Smooth muscle cell (in vitro differentiated cells): ENCODE data around the gene DIRAS3. TPM values are rescaled to one million over a fixed set of nuclear protein-coding genes. Genes with fewer than 3 reads are reported as not detected.
"Not testable (repeated sequence)": the region's sequence is repeated elsewhere in the genome, so short reads cannot be mapped to it uniquely, and the experiment has no call there.

Experiments used
- DNase-seq: peaks from one replicate; lab custom pipeline; 2025; ENCODE audit not compliant: unreplicated experiment; lab: John Stamatoyannopoulos, UW
- H2AFZ ChIP-seq: fragments of 200-600 bp; sonication (generic); 2 replicates; pipeline ENCODE4 v1.6.0; 2016; ENCODE audit warnings: antibody characterized with exemption, low read depth, mild to moderate bottlenecking
- H3F3A ChIP-seq: fragments of 200-600 bp; sonication (generic); 2 replicates; pipeline ENCODE4 v1.6.0; 2017; ENCODE audit warnings: antibody characterized with exemption, low read depth
- H3K27ac ChIP-seq: fragments of 200-600 bp; sonication (generic); 2 replicates; pipeline ENCODE4 v1.5.1; 2016; ENCODE audit warnings: low read depth, mild to moderate bottlenecking
- H3K27me3 ChIP-seq: fragments of 200-600 bp; sonication (generic); 2 replicates; pipeline ENCODE4 v1.6.1; 2016; ENCODE audit warnings: low read depth, mild to moderate bottlenecking
- H3K36me3 ChIP-seq: fragments of 200-600 bp; sonication (generic); 2 replicates; pipeline ENCODE4 v1.5.1; 2016; ENCODE audit warnings: low read depth
- H3K4me1 ChIP-seq: fragments of 200-600 bp; sonication (generic); 2 replicates; pipeline ENCODE4 v1.5.1; 2016; ENCODE audit warnings: low read depth
- H3K4me2 ChIP-seq: fragments of 200-600 bp; sonication (generic); 2 replicates; pipeline ENCODE4 v1.6.0; 2016; ENCODE audit warnings: mild to moderate bottlenecking
- H3K4me3 ChIP-seq: fragments of 200-600 bp; sonication (generic); 2 replicates; pipeline ENCODE4 v1.5.1; 2016; ENCODE audit warnings: mild to moderate bottlenecking
- H3K79me2 ChIP-seq: fragments of 200-600 bp; sonication (generic); 2 replicates; pipeline ENCODE4 v1.6.0; 2016; ENCODE audit warnings: low read depth, mild to moderate bottlenecking
- H3K9ac ChIP-seq: fragments of 200-600 bp; sonication (generic); 2 replicates; pipeline ENCODE4 v1.6.0; 2016; ENCODE audit warnings: low read depth
- H3K9me3 ChIP-seq: fragments of 200-600 bp; sonication (generic); replicated peaks from 2 replicates; pipeline ENCODE4 v1.5.1; 2016; ENCODE audit warnings: low read depth
- H4K20me1 ChIP-seq: fragments of 200-600 bp; sonication (generic); 2 replicates; pipeline ENCODE4 v1.6.0; 2016; ENCODE audit warnings: low read depth
- WGBS: methylation state at CpG from one replicate; pipeline ENCODE4 v1.1.7; 2016; ENCODE audit warnings: low lambda C conversion rate; 5-methylcytosine and 5-hydroxymethylcytosine counted together
- polyA plus RNA-seq: library from polyadenylated mRNA; unstranded; fragments of >200 nt; fragmentation: Nextera tagmentation; extraction: Ambion mirVana; gene quantifications from 2 replicates; pipeline ENCODE4 v1.2.1, GENCODE V29; 2016
- total RNA-seq: library from RNA; depleted of rRNA; stranded (reverse); fragments of >200 nt; gene quantifications from 2 replicates; pipeline ENCODE4 v1.2.3, GENCODE V29; 2014
- TF ChIP-seq, protein P1 (sequence below): fragments of 200-600 bp; sonication (generic); IDR thresholded peaks from 2 replicates; pipeline ENCODE4 v1.5.1; 2017; ENCODE audit warnings: borderline replicate concordance, mild to moderate bottlenecking, antibody characterized with exemption; ENCODE audit not compliant: insufficient read depth, poor library complexity, severe bottlenecking

The DIRAS3 gene
- total and polyA plus RNA-seq, 2 experiments from 2014 or later = 1.1 to 6.0 TPM

GRCh38 chr1:68074472-68074871 is 24.0 kb upstream of the DIRAS3 start:
- Histone ChIP-seq H3K9me3 (no peaks in the 10 kb centered on the region), H3K27me3 (no peaks in the 10 kb centered on the region), H3K36me3 (no peaks in the 10 kb centered on the region), H4K20me1 (no peaks in the 10 kb centered on the region), H3K27ac (no peak overlapping the region), H3K9ac (no peak overlapping the region), H3K4me1 (no peaks in the 10 kb centered on the region), H3K4me2 (no peak overlapping the region), H3F3A (no peaks in the 10 kb centered on the region), H2AFZ (no peak overlapping the region), H3K4me3 (no peak overlapping the region), H3K79me2 (no peaks in the 10 kb centered on the region)
- no peak for DNase-seq
- TF ChIP-seq, protein P1, sequence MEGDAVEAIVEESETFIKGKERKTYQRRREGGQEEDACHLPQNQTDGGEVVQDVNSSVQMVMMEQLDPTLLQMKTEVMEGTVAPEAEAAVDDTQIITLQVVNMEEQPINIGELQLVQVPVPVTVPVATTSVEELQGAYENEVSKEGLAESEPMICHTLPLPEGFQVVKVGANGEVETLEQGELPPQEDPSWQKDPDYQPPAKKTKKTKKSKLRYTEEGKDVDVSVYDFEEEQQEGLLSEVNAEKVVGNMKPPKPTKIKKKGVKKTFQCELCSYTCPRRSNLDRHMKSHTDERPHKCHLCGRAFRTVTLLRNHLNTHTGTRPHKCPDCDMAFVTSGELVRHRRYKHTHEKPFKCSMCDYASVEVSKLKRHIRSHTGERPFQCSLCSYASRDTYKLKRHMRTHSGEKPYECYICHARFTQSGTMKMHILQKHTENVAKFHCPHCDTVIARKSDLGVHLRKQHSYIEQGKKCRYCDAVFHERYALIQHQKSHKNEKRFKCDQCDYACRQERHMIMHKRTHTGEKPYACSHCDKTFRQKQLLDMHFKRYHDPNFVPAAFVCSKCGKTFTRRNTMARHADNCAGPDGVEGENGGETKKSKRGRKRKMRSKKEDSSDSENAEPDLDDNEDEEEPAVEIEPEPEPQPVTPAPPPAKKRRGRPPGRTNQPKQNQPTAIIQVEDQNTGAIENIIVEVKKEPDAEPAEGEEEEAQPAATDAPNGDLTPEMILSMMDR = no peak

DNA sequence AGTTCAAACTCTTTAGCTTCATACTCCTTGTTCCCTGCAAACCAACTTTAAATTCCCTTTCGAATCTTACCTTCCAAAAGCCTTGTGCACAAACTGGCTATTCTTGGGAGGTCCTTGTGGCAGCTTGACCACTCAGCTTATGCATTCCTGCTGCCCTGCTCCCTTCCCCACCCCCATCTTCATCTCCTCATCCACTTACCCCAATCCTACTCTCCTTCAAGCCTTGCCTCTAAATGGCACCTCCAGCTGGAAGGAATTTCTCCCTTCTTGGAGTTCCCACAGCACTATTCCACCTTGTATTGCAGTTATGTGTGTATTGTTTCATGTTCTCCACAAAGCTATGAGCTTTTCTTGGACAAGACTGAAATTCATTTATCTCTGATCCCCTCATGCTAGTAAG is 15.3 kb upstream of the DIRAS3 start:
- H3K4me2 ChIP-seq = no peak overlapping the region
- no peaks in the 10 kb centered on the region for H4K20me1 ChIP-seq
- no peak overlapping the region for H2AFZ ChIP-seq
- H3K27me3 ChIP-seq = no peaks in the 10 kb centered on the region
- no peaks in the 10 kb centered on the region for H3K9me3 ChIP-seq
- H3K79me2 ChIP-seq = no peaks in the 10 kb centered on the region
- H3K4me1 ChIP-seq = no peaks in the 10 kb centered on the region
- WGBS = 100% methylated on average over 1 of the region's 1 CpG
- TF ChIP-seq, protein P1 = no peak
- no peaks in the 10 kb centered on the region for H3K36me3 ChIP-seq
- no peak for DNase-seq
- H3F3A ChIP-seq = no peaks in the 10 kb centered on the region
- no peak overlapping the region for H3K9ac ChIP-seq
- H3K4me3 ChIP-seq = no peak overlapping the region
- no peak overlapping the region for H3K27ac ChIP-seq

- not testable (repeated sequence) for H3K36me3 ChIP-seq, H3K4me1 ChIP-seq, H3F3A ChIP-seq, H3K27ac ChIP-seq, H3K9ac ChIP-seq, H3K27me3 ChIP-seq, H3K4me3 ChIP-seq, H3K9me3 ChIP-seq, DNase-seq, H2AFZ ChIP-seq, H3K4me2 ChIP-seq, H3K79me2 ChIP-seq, H4K20me1 ChIP-seq
- 72% methylated on average over 6 of the region's 6 CpGs for WGBS
Measured at GRCh38 chr1:68058053-68058452, 7.6 kb upstream of the DIRAS3 start.

- no peaks in the 10 kb centered on the region for H3F3A ChIP-seq
- no peaks in the 10 kb centered on the region for H3K4me1 ChIP-seq
- no peaks in the 10 kb centered on the region for H4K20me1 ChIP-seq
- H3K36me3 ChIP-seq = no peaks in the 10 kb centered on the region
- H3K27me3 ChIP-seq = no peaks in the 10 kb centered on the region
- H3K27ac ChIP-seq = no peak overlapping the region
- no peak for DNase-seq
- 85% methylated on average over 3 of the region's 3 CpGs for WGBS
- TF ChIP-seq, protein P1 = no peak
- no peaks in the 10 kb centered on the region for H3K79me2 ChIP-seq
- no peak overlapping the region for H3K9ac ChIP-seq
- H3K9me3 ChIP-seq = no peaks in the 10 kb centered on the region
- H3K4me2 ChIP-seq = no peak overlapping the region
- no peak overlapping the region for H3K4me3 ChIP-seq
- H2AFZ ChIP-seq = no peak overlapping the region
Measured at GRCh38 chr1:68057564-68057963, 7.1 kb upstream of the DIRAS3 start.
